DOHH2 (cell line): ENCODE results near the gene MVD.

Source experiments
- CTCF ChIP-seq: fragments of 200-600 bp; sonication (generic); IDR thresholded peaks from one replicate; pipeline ENCODE4 v1.5.1; 2014; ENCODE audit warnings: antibody characterized with exemption, mild to moderate bottlenecking, low read depth, low read length; ENCODE audit not compliant: poor library complexity, severe bottlenecking
- EZH2phosphoT487 ChIP-seq: fragments of 200-600 bp; sonication (generic); IDR thresholded peaks from 2 replicates; pipeline ENCODE4 v1.6.1; 2017; ENCODE audit warnings: borderline replicate concordance, mild to moderate bottlenecking, antibody characterized with exemption, low read length, moderate library complexity, mixed read lengths

- no peak for TF ChIP-seq CTCF
- TF ChIP-seq EZH2phosphoT487, result no peak
These were observed 4.6 kb upstream of the MVD start for GRCh38 chr16:88667461-88667860.
